NCI-H1417 treated with DMSO at 0.1 percent for 48 hours (cell line): ENCODE results near the gene S1PR1.
"Not testable (repeated sequence)": the region's sequence is repeated elsewhere in the genome, so short reads cannot be mapped to it uniquely, and the experiment has no call there.

Experiments
- DNase-seq: peaks from one replicate; lab custom pipeline; 2025; lab: John Stamatoyannopoulos, UW

S1PR1 gene

DNA sequence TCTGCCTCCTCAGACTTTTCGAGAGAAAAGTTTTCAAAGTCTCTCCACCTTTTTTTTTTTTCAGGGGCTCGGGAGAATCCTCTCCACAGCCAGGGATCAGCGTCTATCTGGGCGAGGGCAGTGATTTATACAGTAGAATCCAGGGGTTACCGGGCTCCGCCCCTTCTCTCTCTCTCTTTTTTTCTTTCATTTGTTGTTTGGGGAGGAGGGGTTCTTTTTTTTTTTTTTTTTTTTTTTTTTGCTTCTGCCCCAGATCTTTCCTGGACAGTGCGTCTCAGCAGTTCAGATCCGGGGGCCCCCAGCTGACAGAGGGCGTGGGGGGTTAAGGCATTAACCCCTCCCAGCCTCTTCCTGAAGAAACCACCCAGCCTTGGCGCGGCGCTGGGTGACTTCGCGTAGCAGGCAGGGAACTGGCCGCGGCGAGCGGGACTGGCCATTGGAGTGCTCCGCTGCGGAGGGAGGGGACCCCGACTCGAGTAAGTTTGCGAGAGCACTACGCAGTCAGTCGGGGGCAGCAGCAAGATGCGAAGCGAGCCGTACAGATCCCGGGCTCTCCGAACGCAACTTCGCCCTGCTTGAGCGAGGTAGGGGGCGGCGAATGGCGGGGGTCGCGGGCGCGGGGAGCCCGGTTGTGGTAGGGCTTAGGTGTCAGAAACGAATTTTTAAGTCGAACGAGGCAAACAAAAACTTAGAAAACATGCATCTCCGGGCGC lies at the start of gene S1PR1:
Gene S1PR1 (plus strand): TSS at position 504 of the 713 bp plus-strand sequence. CDS start 1,966 bp downstream, outside the sequence.
- no peak for DNase-seq

DNA sequence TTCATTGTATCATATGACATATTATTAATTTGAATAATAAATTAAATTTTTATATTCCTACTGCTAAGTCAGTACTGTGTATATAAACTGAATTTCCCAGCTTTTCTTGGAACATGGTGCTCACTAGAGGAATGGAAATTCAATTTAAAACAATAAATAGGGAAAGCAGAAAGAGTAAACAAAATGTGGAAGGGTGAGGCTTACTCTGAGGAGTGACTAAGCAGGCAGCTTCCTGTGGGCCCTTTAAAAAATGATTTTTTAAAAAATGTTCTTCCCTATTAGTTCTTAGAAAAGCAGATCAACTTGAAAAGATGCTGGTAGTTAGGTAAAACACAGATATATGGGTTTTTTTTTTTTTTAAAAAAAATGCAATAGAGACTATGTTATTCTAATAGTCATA lies 49.5 kb upstream of the S1PR1 start:
- DNase-seq, result no peak

DNA sequence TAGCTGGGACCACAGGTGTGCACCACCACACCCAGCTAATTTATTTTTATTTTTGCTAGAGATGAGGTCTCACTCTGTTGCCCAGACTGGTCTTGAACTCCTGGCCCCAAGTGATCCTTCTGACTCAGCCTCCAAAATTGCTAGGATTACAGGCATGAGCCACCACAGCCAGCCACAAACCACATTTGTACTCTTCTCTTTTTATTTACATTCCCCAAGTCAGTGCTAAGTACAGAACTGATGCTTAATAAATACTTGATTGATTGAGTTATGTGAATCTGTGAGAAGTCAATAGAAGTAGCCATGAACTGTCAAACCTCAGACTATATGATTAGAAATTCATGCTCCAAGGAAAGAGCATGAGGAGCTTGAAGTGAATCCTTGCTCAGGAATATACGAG lies 48.5 kb upstream of the S1PR1 start:
- DNase-seq, result no peak

DNA sequence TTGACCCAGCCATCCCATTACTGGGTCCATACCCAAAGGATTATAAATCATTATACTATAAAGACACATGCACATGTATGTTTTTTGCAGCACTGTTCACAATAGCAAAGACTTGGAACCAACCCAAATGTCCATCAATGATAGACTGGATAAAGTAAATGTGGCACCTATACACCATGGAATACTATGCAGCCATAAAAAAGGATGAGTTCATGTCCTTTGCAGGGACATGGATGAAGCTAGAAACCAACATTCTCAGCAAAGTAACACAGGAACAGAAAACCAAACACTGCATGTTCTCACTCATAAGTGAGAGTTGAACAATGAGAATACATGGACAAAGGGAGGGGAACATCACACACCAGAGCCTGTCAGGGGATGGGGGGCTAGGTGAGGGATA lies 47.9 kb upstream of the S1PR1 start:
- DNase-seq, result not testable (repeated sequence)

DNA sequence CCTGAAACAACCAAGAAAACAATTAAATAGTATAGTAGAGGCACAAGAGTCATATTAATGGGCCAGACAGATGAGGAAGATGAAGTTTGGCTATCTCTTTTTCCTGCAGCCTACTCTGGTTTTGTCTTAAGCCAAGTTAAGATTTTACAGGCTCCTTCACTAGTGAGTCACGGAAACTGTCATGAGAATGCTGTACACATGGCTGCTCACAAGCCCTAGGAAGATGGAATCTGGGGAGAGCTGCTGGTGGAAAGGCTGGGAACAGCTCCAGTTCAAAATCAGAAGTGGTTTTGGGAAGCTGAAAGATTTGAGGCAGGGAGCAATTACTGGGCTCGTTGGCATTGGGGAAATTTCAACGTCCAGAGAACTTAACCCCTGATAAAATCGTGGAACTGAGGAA lies 46.4 kb upstream of the S1PR1 start:
- no peak for DNase-seq

DNA sequence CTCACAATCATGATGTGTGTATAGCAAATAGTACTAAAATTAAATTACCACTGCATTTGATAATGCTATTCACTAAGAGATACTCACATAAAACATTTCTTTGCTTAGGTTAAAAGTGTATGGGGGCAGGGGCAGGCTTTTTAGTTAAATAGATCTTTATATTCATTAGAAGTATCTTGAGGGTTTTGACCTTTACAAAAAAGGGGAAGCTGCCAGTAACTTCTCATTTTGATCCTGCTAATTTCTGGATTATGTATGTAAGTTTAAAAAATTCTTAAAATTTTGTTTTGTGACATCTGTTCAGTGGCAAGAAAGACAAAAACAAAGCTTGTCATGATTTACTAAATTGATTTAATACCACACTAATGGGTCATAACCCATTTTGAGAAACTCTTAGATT lies 45.8 kb upstream of the S1PR1 start:
- DNase-seq, result no peak

DNA sequence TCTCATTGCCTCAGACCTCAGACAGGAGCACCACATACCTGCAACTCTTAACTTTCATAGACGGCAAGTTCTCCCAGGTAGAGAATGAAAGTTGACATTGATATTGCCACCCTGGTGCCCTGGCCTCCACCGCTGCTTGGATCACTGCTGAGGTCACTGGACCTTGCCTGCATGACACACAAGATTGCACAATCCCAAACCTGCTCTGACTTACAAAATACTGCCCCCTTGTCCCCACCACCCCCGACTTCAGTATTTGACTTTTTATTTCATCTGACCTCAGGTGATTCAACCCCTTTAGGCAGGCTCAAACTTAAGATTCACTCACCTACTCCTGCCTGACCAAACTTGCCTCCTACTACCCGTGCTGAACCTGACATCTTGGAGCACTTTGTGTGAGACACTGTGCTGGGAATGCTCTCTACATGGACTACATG lies 43.1 kb upstream of the S1PR1 start:
- DNase-seq, result no peak

DNA sequence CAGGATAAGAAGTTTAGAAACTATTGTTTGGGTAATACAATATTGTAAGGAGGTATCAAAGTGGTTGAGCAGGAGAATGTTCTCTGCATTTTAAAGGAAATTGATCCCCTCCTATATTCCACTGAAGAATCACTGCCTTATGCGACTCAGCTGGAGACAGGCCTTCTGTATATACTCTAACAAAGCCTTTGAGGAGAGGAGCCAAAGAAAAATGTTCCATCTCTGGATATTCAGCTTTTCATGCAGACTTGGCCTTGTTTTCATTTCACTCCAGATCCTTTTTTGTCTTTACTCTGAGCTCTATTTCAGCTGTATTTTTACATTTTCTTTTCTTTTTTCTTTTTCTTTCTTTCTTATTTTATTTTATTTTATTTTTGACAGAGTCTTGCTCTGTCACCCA lies 42.1 kb upstream of the S1PR1 start:
- DNase-seq, result no peak

DNA sequence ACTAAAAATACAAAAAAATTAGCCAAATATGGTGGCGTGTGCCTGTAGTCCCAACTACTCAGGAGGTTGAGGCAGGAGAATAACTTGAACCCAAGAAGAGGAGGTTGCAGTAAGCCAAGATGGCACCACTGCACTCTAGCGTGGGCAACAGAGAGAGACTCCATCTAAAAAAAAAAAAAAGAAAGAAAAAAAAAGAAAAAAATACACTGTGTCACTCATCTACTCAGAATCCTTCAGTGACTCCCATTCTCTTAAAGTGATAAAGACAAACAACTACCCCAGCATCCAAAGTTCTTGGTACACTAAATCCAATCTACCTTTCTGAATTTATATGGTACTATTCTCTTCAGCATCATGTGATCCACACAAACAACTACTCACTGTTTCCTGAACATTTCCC lies 40.2 kb upstream of the S1PR1 start:
- no peak for DNase-seq

DNA sequence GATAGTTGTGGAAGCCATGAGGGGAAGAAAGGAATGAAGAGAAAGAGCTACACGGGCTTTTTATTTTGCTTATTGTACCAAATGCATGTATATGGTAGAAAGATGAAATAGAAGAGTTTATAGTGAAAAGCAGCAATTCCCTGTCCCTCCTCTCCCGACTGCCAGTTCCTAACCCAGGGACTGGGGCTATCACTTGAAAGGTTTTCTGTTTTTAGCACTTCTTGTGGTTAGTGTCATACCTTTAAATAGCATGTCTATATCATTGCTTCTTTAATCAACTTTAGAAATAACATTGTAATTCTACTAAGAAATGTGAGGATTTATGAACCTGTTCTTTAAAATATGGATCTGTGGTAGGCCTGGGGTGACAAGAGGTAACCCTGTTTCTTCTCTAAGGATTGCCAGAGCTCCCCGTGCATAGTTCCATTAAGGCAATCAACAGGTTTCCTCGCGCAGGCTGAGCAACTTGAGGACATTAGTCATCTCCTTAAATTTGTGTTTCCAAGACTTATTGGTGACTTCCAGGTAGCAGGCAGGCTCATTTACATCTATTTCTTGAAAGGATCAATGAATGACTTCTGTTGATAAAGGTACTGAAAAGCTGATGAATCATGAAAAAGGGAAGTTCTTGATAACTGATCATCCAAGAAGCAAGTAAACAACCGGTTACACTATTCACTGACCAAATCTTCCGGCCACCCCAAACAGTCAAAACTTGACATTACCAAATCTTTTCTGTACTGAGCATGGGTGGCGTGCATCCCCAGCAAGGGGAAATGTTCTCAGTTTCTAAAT lies 37.8 kb upstream of the S1PR1 start:
- DNase-seq, result no peak

DNA sequence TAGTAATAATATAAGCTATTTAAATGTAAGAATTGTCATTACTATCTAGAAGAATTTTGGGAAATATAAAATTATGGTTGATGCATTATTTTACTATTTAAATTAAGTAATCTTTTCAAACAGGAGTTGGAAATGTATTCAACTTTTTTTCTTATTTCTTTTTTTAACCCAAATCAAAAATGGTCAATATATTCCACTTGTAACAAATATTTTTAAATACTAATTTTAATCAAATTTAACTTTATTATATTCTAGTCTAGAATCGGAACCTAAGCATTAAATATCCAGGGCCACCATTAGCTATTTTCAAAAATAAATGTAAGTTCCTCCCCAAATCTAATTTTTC lies 37.2 kb upstream of the S1PR1 start:
- no peak for DNase-seq

DNA sequence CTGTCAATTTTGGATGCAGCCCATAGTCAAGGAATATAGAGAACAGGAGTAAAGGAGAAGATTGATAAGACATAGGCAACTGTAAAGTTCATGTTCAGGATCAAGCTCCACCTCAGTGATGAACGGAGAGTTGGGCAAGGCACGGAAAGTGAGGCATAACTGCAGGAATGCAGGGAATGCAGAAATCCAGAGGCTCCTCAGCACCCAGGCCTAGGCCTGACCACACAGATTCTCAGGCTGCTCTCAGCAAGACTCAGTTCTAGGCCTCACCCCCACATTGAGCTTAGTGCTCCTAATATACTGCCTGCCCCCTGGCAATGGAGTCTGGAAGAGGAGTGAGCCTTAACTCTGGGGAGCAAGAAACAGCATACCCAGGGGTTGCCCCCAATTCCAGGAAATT lies 36.3 kb upstream of the S1PR1 start:
- no peak for DNase-seq

DNA sequence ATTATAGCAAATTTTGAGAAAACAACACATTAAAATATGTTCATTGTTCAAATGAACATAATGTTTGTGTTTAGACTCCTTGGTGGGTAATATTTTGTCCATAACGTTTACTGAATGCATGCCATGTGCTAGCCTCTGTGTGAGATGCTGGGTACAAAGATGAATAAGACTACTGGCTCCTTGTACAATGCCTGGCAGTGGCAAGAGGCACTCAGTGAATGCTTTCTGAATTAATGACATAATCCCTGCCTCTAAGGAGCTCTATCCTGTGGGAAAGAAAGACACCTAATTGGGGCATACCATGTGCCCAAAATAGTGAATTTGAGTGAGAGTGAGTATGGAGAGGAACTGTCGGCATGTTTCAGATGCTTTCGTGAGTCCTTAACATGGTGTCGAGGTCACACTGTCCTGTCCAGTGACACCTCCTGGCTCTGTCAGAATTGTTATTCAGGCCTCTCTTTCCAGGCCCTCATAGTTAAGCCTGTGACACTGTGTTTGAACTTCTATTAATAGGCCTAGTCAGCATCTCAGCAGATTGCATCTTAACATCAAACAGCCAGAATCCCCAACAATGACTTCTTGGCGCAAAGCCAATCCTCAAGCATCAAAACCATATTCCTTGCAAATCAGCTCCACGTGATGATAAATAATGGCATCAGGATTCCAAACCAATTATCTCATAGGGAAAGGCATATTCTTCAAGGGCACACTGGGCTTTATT lies 32.8 kb upstream of the S1PR1 start:
- peak; percentile 64 for DNase-seq

DNA sequence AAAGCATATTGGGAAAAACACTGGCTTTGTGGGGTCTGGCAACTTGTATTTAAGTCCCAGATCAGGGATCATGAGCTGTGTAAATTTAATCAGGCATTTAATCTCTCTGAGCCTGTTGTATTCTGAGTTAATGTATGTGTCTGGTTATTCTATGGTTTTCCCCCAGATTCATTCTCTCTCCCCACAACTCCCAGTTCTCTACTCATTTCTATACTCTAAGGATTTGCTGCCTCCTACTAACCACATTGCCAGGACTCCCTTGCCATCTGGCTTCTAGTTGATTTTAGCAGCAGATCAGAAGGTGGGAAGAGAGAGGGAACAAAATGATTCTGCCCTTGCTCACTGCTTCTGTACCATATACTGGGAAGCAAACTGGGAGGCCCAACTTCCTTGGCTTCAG lies 31.4 kb upstream of the S1PR1 start:
- no peak for DNase-seq

DNA sequence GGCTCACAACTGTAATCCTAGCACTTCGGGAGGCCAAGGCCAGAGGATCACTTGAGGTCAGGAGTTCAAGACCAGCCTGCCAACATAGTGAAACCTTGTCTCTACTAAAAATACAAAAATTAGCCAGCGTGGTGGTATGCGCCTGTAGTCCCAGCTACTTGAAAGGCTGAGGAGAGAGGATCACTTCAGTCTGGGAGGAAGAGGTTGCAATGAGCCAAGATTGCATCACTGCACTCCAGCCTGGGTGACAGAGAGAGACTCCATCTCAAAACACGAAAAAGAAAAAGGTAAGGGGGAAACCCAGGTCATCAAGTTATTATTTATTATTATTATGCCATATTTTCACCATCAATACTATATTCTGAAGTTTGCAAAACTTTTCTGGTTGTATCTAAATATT lies 30.7 kb upstream of the S1PR1 start:
- not testable (repeated sequence) for DNase-seq

DNA sequence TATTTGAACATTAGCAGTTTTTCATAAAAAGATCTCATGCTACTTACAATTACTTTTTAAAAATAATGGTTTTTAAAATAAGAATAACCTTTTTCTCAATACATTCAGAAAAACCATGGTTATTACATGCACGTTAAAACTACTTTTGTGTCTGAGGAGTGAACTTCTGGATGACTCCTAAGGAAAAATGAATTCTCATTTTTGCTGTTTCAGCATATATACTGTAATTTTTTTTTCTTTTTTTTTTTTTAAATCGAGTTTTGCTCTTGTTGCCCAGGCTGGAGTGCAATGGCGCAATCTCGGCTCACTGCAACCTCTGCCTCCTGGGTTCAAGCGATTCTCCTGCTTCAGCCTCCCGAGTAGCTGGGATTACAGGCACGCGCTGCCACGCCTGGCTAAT lies 29.5 kb upstream of the S1PR1 start:
- not testable (repeated sequence) for DNase-seq

DNA sequence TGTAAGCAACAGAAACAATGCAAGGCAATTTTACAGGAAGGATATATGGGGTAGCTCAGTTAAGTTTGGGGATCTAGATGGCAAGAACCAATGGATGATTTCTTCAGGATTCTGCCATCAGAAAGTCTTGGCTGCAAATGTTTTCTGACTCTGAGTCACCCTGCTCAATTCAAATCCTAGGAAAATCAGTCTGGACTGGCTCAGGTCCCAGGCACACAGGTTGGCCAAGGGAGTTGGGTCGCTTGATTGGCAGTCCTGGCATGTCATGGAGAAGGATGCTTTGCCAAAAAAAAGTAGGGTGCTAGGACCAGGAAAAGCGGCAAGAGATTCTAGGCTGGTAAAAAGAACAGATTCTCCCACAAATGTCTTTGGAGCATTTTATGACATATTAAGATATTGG lies 28.9 kb upstream of the S1PR1 start:
- DNase-seq, result no peak

DNA sequence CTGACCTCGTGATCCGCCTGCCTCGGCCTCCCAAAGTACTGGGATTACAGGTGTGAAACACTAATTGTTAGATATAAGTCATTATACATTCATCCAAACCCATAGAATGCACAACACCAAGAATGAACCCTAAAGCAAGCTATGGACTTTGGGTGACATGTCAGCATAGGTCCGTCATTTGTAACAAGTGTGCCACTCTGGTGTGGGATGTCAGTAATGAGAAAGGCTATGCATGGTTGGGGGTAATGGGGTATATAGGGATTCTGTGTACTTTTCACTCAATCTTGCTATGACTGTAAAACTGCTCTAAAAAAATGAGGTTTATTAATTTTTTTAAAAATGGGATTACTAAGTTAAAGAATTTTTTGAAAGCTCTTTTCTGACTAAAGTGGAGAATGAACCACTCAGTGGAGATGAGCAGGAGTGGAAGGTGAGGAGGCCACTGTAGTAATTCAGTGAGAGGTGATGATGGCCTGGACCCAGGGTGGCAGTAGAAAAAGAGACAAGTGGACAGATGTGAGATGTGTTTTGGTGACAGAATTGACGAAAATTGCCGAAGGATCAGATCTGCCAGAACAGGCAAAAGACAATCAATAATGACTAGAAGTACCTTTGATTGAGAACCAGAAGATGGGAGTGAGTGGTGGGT lies 21.3 kb upstream of the S1PR1 start:
- DNase-seq, result no peak

DNA sequence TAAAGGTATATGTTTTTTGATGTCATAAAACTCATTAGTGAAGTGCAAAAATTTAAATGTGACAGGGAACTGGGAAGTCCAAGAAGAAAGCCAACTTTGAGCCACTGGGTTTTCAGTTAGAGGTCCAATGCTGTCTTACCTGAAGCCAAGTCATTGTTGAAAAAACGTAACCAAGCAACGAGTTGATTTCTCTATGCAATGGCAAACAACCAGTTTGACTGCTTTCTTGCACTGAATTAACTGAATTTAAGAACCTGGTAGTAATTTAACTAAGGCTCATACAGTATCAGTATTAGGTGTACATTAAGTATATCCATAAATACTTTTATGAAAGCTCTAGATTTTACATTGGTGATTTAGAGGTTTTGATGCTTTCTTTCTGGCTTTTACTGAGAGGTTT lies 20.2 kb upstream of the S1PR1 start:
- no peak for DNase-seq

DNA sequence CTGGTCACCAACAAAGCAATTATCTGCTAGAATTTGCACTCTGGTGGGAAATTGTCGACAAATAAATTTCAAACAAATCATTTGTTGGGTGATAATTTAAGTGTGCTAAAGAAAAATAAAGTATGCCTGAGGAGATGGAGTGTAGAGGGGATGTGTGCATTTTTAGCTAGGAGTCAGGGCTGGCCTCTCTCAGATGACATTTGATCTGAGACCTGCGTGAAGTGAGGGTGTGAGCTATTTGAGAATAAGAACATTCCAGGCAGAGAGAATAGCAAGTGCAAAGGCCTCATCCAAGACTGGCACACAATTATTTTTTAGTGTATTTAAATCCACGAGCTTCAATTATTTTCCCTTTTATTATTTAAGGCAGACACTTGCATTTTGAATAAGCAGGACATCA lies 19.7 kb upstream of the S1PR1 start:
- no peak for DNase-seq

DNA sequence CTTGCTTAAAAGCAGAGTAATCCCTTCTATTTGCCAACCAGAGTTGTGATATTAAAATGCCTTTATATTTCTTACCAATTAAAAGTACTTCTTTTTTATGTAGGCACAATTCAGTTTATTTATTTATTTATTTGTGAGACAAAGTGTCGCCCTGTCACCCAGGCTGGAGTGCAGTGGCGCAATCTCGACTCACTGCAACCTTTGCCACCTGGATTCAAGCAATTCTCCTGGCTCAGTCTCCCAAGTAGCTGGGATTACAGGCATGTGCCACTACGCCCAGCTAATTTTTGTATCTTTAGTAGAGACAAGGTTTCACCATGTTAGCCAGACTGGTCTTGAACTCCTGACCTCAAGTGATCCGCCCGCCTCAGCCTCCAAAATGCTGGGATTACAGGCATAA lies 17.9 kb upstream of the S1PR1 start:
- not testable (repeated sequence) for DNase-seq
